ENCODE results near the gene PGAP2. TPM values are rescaled to one million over a fixed set of nuclear protein-coding genes. Genes with fewer than 3 reads are reported as not detected.
A peak's percentile ranks its signal among the peaks of the same experiment; 100 is the strongest.
"Not testable (repeated sequence)": the region's sequence is repeated elsewhere in the genome, so short reads cannot be mapped to it uniquely, and the experiment has no call there.

The PGAP2 gene
- total RNA-seq, 4 donors from 2014 or later = 8.1 to 15.1 (median 10.8) TPM

DNA sequence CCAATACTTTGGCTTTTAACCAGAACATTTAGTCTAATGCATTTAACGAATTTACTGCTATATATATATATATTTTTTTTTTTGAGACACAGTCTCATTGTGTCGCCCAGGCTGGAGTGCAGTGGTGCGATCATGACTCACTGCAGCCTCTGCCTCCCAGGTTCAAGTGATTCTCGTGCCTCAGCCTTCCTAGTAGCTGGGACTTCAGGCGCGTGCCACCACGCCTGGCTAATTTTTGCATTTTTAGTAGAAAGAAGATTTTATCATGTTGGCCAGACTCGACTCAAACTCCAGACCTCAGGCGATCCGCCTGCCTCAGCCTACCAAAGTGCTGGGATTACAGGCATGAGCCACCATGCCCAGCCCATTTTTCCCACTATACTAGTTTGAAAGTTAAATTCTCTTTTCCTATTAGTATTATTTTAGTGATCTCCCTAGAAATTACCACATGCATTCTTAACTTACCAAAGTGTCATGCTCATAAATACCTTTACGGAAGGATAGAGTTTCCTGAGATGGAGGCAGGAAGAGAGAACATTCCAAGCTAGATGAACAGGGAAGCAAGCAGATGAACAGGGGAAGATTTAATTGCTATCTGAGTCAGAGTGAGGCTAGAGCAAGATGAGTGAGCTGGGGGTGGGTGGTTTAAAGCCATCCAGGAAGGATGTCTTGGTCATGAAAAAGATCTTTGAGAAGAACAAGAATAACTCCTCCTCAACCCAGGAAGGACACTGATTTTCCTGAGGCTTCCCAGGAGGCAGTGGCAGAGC lies 4.4 kb upstream of the PGAP2 start:
- no peak overlapping the region for H3K4me3 ChIP-seq
- H3K27me3 ChIP-seq = no peaks in the 10 kb centered on the region
- peaks cover 0 to 13% (median 2%) of the 10 kb centered on the region in 4 donors for H3K4me1 ChIP-seq
- TF ChIP-seq POLR2A (IDR thresholded peaks at IDR 0.05) = no peak
- no peak for TF ChIP-seq EP300 (IDR thresholded peaks at IDR 0.05)
- TF ChIP-seq, protein P1, sequence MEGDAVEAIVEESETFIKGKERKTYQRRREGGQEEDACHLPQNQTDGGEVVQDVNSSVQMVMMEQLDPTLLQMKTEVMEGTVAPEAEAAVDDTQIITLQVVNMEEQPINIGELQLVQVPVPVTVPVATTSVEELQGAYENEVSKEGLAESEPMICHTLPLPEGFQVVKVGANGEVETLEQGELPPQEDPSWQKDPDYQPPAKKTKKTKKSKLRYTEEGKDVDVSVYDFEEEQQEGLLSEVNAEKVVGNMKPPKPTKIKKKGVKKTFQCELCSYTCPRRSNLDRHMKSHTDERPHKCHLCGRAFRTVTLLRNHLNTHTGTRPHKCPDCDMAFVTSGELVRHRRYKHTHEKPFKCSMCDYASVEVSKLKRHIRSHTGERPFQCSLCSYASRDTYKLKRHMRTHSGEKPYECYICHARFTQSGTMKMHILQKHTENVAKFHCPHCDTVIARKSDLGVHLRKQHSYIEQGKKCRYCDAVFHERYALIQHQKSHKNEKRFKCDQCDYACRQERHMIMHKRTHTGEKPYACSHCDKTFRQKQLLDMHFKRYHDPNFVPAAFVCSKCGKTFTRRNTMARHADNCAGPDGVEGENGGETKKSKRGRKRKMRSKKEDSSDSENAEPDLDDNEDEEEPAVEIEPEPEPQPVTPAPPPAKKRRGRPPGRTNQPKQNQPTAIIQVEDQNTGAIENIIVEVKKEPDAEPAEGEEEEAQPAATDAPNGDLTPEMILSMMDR (IDR thresholded peaks at IDR 0.05) = no peak
- H3K36me3 ChIP-seq = no peaks in the 10 kb centered on the region
- H3K9me3 ChIP-seq = no peaks in the 10 kb centered on the region
- H3K27ac ChIP-seq = no peak overlapping the region
- DNase-seq (ENCODE audit: low spot score in 2 of 2) = no peak
- WGBS, 2 donors = 82 to 95% methylated on average over 11 of the region's 11 CpGs

DNA sequence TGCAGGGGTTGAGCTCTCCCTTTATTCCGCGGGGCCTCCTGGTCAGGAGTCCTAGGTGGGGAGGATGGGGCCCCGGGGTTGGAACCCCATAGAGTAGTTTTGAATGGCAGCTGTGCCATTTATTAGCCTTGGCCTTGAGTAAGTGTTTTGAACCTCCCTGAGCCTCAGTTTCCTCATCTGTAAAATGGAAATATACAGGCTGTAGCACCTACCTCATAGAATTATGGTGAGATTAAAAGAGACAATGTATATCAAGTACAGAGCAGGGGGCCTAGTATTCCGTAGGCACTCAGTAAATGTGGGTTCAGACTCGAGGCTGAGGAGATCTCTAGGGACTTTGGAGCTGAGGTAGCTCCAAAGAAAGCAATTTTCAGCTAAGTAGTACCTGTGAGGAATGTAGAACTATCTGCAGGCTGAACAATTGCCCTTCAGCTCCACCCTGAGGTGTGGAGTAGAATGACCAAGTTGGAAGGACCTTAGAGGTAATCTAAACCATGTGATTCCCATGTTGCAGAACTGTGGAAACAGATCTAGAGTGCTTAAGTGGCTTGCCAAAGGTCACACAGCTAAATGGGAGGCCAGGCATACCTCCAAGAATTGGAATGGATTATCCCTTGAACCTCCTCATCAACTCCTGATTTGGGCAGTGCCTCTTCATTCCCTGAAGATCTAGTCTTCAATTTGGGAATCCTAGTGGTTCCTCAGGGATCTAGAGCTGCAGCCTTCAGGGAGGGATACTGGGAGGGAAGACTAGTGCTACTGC lies 682 bp downstream of the PGAP2 start:
- H3K27ac ChIP-seq = peak overlapping the region in 3 of 4 donors; percentile 3 to 80 (median 73)
- TF ChIP-seq EP300 (IDR thresholded peaks at IDR 0.05) = no peak
- TF ChIP-seq, protein P1 (IDR thresholded peaks at IDR 0.05) = peak in 1 of 5 experiments; percentile 29

DNA sequence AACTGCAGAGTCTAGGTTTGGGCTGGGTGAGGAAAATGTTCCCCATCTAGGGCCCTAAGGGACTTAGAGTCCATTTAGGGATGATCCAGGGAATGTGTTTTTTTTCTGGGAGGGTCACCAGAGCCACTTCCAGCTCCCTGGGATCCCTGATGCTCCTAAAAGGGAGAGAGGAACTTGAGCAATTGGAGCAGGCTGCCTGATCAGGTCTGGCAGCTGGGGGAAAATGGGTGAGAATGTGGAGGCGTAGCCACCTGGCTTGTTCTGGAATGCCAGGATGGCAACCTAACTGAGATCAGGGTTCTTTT lies 1.2 kb downstream of the PGAP2 start:
- 100% methylated on average over 1 of the region's 1 CpG for WGBS, 2 donors
- Histone ChIP-seq H3K36me3 (peaks cover 0 to 19% (median 0%) of the 10 kb centered on the region in 3 donors), H3K27me3 (no peaks in the 10 kb centered on the region), H3K4me1 (peaks cover 0 to 19% (median 3%) of the 10 kb centered on the region in 4 donors), H3K27ac (no peak overlapping the region), H3K9me3 (no peaks in the 10 kb centered on the region), H3K4me3 (no peak overlapping the region)
- TF ChIP-seq, protein P1 (IDR thresholded peaks at IDR 0.05) = no peak
- no peak for TF ChIP-seq POLR2A (IDR thresholded peaks at IDR 0.05)
- TF ChIP-seq EP300 (IDR thresholded peaks at IDR 0.05) = no peak
- no peak for DNase-seq (ENCODE audit: low spot score in 2 of 2)

More for the DNA sequence above, 682 bp downstream of the PGAP2 start:
- Histone ChIP-seq H3K4me1 (peaks cover 0 to 19% (median 3%) of the 10 kb centered on the region in 4 donors), H3K4me3 (peak overlapping the region; percentile 56 to 79 (median 74)), H3K27me3 (no peaks in the 10 kb centered on the region), H3K36me3 (peaks cover 0 to 19% (median 0%) of the 10 kb centered on the region in 3 donors), H3K9me3 (no peaks in the 10 kb centered on the region)
- WGBS, 2 donors = 31 to 39% methylated on average over 5 of the region's 5 CpGs
- DNase-seq (ENCODE audit: low spot score in 2 of 2) = no peak

DNA sequence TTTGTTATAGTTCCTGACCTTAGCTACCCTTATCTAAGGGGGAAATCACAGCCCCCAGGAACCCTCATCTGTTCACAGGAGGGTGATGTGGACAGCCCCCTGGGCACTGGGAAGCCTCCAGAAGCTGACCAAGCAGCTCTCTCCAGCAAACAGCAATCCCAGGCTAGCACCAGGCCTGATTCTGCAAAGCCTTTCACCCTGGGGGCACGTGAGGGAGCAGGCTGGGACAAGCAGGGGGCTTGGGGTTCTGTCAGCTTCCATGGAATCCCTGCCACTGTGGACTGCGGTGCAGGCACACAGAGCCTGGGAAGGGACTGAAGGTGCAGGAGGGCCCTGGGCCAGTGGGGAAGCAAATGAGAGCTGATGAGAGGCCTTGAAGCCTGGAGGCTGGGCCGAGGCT lies 2.1 kb downstream of the PGAP2 start:
- peaks cover 0 to 19% (median 0%) of the 10 kb centered on the region in 3 donors for H3K36me3 ChIP-seq
- DNase-seq (ENCODE audit: low spot score in 2 of 2) = no peak
- H3K9me3 ChIP-seq = no peaks in the 10 kb centered on the region
- H3K4me3 ChIP-seq = no peak overlapping the region
- H3K27ac ChIP-seq = no peak overlapping the region
- no peaks in the 10 kb centered on the region for H3K27me3 ChIP-seq
- peaks cover 0 to 19% (median 3%) of the 10 kb centered on the region in 4 donors for H3K4me1 ChIP-seq
- TF ChIP-seq EP300 (IDR thresholded peaks at IDR 0.05) = no peak
- 82 to 92% methylated on average over 3 of the region's 3 CpGs for WGBS, 2 donors

DNA sequence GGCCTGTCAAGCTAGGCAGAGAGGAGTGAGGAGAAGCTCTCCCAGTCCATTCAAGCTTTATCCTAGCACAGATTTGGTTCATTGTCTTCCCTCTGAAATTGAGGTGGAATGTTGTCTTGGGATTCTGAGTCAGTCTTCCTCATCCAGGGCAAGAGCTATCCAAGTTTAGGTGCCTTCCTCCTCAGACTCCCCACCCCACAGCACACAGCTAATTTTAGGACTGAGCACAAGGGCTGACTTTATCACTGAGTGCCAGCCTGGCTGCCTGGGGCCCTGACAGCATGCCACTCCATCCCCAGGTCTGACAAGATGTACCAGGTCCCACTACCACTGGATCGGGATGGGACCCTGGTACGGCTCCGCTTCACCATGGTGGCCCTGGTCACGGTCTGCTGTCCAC lies 2.6 kb downstream of the PGAP2 start:
- Histone ChIP-seq H3K9me3 (no peaks in the 10 kb centered on the region), H3K27ac (no peak overlapping the region), H3K4me3 (no peak overlapping the region), H3K4me1 (peaks cover 0 to 19% (median 3%) of the 10 kb centered on the region in 4 donors), H3K27me3 (no peaks in the 10 kb centered on the region), H3K36me3 (peaks cover 0 to 19% (median 0%) of the 10 kb centered on the region in 3 donors)
- 96 to 98% methylated on average over 4 of the region's 4 CpGs for WGBS, 2 donors
- TF ChIP-seq EP300 (IDR thresholded peaks at IDR 0.05) (no peak), POLR2A (IDR thresholded peaks at IDR 0.05) (no peak)
- TF ChIP-seq, protein P1 (IDR thresholded peaks at IDR 0.05) = no peak
- no peak for DNase-seq (ENCODE audit: low spot score in 2 of 2)

DNA sequence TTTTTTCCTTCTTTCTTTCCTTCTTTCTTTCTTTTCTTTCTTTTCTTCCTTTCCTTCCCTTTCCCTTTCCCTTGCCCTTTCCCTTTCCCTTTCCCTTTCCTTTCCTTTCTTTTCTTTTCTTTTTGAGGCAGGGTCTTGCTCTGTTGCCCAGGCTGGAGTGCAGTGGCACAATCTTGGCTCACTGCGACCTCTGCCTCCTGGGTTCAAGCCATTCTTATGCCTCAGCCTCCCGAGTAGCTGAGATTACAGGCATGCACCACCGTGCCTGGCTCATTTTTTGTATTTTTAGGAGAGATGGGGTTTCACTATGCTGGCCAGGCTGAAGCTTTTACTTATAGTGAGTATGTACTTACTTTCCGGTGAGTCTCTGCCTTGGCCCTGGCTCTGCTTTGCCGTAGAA lies 6.5 kb downstream of the PGAP2 start:
- H3K27ac ChIP-seq; H3K9me3 ChIP-seq; H3K4me3 ChIP-seq; H3K27me3 ChIP-seq; H3K4me1 ChIP-seq; DNase-seq (ENCODE audit: low spot score in 2 of 2): not testable (repeated sequence)
- 97 to 98% methylated on average over 5 of the region's 5 CpGs for WGBS, 2 donors
- H3K36me3 ChIP-seq = peaks cover 0 to 19% (median 0%) of the 10 kb centered on the region in 3 donors
